A549 treated with ZK216348 at 1 μM for 4 hours (cell line): ENCODE measurements around the gene SCAMP1. TPM values are rescaled to one million over a fixed set of nuclear protein-coding genes. Genes with fewer than 3 reads are reported as not detected.

Experiments used
- total RNA-seq: library from RNA; stranded (reverse); fragments of 200-300 nt; extraction: Qiagen RNA extraction; gene quantifications from 5 replicates; pipeline ENCODE4 v1.2.3, GENCODE V29; 2022; ENCODE audit warnings: low read depth

The SCAMP1 gene, protein sequence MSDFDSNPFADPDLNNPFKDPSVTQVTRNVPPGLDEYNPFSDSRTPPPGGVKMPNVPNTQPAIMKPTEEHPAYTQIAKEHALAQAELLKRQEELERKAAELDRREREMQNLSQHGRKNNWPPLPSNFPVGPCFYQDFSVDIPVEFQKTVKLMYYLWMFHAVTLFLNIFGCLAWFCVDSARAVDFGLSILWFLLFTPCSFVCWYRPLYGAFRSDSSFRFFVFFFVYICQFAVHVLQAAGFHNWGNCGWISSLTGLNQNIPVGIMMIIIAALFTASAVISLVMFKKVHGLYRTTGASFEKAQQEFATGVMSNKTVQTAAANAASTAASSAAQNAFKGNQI
- 14.2 to 29.2 TPM (median 22.3 TPM) in 5 replicates for total RNA-seq

DNA sequence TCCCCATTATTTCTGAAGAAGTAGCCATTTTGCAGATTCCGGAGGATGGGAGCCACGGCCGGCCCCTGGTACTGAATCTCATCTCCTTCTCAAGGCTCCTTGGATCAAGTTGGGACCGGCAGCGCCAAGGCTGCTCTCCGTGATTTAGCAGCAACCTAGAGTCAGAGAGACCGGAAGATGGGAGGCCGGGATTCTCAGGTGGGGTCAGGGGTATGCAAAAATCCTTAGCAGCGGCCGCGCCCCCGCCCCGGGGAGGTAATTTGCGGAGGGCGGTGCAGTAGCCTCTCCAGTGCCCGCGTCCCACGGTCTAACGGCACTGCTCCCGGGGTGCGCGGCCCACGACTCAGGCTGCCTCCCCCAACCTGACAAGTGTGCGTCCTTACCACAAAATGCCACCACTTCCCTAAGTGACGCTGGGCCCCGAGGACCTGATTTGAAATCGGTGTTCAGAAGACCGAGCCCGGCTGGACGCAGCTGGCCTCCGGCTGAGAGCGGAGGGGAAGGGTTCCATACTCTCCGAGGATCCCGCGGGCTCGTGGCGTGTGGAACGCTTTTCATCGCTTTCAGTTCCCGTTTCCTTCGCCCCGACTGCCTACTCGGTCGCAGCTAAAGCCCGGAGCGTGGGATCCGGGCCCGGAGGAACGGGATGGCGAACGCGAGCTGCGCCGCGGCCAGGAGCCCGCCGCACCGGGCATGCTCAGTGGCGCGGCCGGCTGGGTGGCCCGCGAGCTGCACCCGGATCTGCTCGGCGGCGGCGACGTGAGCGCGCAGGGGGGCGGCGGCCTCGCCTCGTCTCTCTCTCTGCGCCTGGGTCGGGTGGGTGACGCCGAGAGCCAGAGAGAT, at the start of gene SCAMP1:
TSS of gene SCAMP1 (plus strand) at position 787 of the 843 bp plus-strand sequence. CDS start at position 842, 55 bp downstream.

Other genes starting within 250 kb of the SCAMP1 start
- 23.2 to 34.8 TPM (median 31.4 TPM) in 5 replicates for gene AP3B1, start 65.9 kb upstream of the SCAMP1 start, total RNA-seq